ENCODE results near the gene MPP1.

DNA sequence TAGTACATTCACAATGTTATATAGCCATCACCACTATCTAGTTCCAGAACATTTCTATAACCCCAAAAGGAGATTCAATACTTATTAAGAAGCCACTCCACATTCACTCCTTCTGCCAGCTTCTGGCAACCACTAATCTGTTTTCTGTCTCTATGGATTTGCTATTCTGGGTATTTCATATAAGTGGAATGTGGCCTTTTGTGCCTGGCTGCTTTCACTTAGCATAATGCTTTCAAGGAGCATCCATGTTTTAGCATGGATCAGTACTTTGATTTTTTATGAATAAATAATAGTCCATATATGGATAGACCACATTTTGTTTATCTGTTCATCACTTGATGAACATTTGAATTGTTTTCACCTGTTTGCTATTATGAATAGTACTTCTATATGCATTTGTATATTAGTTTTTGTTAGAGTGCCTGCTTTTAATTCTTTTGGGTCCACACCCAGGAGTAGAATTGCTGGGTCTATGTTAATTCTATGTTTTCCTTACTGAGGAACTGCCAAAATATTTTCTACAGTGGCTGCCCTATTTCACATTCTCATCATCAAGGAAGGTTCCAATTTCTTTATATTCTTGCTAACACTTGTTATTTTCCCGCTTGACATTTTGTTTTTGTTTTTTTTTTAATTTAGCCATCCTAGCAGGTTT lies 45.8 kb upstream of the MPP1 start:
- TF ChIP-seq CTCF (IDR thresholded peaks at IDR 0.05): no peak
- TF ChIP-seq ZFX (IDR thresholded peaks at IDR 0.05; ENCODE audit: borderline replicate concordance): no peak
